Middle frontal gyrus (tissue), 1 donor: ENCODE results near the gene EP300.
A peak's percentile ranks its signal among the peaks of the same experiment; 100 is the strongest.
"Not testable (repeated sequence)": the region's sequence is repeated elsewhere in the genome, so short reads cannot be mapped to it uniquely, and the experiment has no call there.

Experiments used
- DNase-seq: peaks from one replicate; pipeline ENCODE4 v3.0.0-alpha.2; 2015; ENCODE audit warnings: low spot score; ENCODE audit errors: extremely low spot score

Gene EP300

GRCh38 chr22:41078931-41079330 is 13.5 kb upstream of the EP300 start:
- no peak for DNase-seq

DNA sequence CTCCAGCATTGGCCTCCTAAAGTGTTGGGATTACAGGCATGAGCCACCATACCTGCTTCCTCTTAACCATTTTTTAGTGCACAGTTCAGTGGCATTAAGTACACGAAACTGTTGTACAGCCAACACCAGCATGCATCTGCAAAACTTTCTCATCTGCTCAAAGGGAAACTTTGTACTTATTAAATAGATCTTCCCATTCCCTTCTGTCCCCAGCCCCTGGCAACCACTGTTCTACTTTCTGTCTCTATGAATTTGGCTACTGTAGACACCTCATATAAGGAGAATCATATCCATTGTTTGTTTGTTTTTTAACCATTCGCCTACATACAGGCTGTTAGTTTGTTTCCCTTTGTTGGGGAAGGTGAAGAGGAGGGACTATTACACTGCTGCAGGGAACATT is 6.5 kb upstream of the EP300 start:
- no peak for DNase-seq

- peak; percentile 95 for DNase-seq
These were observed 1.0 kb upstream of the EP300 start for GRCh38 chr22:41091132-41092022.

GRCh38 chr22:41092847-41093411 is 537 bp downstream of the EP300 start:
- no peak for DNase-seq

DNA sequence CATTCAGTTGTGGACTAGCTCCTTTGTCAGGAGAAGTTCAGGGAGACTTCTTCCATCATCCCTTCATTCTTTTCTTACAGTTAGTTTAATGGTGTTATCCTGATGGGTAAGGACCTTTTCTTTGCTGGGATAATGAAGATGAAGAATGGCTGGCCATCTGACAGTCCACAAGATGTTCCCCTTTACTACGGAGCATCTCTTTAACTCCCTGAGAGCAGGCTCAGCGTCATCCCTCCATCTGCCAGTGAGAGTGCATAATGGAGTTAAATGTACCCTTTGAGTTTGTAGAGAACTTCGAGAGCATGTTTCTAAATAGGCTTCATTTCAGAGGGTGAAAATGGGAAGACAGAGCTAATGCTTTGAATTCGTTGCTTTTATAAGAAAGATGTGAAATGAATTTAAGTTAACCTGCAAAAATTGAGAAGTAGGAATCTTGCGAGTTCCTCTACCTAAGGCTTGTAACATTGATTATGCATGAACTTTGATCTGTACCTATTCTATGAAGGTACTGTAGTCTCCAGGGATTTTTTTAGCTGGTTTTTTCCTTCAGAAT is 1.7 kb downstream of the EP300 start:
- no peak for DNase-seq

DNA sequence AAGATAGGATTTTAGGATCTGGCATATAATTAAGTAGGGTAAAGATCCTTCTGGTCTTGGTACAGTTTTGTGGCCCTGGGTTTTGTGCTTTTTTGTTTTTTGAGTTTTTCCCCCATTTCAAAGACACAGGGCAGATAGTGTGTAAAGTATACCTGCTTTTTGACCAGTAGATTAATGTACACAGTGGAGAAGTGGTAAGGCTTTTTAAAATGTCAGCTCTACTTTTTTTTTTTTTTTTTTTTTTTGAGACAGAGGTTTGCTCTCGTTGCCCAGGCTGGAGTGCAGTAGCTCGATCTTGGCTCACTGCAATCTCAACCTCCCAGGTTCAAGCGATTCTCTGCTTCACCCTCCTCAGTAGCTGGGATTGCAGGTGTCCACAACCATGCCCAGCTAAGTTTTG is 4.0 kb downstream of the EP300 start:
- no peak for DNase-seq

DNA sequence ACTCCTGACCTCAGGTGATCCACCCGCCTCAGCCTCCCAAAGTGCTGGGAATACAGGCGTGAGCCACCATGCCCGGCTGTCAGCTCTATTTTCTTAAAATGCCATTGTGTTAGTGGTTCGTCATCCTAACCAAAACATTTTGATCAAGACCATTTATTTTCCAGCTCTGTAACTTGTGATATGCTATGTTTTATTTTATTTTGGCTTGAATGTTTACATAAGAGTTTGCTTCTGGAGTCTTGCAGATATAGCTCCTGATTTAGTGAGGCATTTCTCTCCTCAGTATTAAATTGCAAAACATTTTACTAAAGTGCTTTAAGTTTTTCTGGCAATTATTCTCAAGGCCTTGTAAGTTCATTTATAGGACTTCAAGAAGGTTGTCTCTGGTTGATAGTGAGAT is 4.4 kb downstream of the EP300 start:
- DNase-seq = no peak

DNA sequence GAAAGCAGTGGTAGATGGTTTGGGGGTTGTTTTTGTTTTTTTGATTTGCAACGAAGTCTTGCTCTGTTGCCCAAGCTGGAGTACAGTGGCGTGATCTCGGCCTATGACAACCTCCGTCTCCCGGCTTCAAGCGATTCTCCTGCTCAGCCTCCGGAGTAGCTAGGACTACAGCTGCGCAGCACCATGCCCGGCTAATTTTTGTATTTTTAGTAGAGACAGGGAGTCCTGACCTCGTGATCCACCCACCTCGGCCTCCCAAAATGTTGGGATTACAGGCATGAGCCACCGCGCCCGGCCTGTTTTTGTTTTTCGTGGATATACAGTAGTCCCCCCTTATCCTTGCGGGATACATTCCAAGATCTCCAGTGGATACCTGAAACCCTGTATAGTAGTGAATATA is 6.6 kb downstream of the EP300 start:
- DNase-seq = no peak

DNA sequence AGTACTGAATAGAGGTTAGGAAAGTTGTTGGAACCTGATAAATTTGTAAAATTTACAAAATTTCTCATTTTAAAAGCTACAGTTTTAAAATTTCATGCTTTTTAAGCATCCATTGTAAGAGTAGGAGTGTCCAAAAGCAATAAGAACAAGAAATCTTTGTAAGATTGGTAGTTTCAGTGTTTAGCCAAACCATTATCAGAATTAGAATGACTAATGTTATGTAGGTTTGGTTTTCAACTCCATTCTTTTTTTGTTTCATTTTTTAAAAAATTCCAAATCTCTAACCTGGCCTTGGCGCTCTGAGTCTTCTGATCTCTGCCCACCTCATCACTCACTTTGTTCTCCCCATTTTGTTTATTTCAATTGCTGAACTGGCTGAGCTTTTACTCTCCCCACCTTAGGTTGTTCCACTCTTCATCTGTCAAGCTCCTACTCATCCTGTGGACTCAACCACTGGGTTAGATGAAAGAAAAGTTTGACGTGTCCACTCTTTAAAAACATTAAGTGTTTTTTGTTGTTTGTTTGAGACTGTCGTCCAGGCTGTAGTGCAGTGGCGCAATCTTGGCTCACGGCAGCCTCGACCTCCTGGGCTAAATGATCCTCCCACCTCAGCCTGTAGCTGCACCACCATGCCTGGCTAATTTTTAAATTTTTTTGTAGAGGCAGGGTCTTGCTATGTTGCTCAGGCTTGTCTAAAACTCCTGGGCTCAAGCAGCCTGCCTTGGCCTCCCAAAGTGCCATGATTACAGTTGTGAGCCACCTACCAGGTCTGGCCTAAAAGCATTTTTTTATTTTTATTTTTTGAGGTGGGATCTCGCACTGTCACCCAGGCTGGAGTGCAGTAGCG is 14.0 kb downstream of the EP300 start:
- DNase-seq = no peak

DNA sequence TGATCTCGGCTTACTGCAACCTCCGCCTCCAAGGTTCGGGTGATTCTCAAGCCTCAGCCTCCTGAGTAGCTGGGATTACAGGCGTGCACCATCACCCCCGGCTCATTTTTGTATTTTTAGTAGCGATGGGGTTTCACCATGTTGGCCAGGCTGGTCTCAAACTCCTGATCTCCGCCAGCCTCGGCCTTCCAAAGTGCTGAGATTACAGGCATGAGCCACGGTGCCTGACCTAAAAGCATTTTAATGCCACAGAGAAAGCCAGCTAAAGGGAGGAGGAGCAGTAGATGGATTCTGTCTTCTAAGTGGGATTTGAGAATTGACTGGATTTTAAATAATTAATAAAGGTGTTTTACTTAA is 14.6 kb downstream of the EP300 start:
- DNase-seq = not testable (repeated sequence)

- DNase-seq = no peak
These were observed 18.6 kb downstream of the EP300 start for GRCh38 chr22:41110968-41111367.

DNA sequence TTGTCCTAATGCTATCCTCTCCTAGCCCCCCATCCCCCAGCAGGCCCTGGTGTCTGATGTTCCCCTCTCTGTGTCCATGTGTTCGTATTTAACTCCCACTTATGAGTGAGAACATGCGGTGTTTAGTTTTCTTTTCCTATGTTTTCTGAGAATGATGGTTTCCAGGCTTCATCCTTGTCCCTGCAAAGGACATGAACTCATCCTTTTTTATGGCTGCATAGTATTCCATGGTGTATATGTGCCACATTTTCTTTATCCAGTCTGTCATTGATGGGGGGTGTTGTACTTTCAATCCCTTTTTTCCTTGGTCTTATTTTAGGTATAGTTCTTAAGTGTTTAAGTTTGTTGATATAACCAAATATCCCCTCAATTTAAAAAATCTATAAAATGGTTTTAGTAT is 23.9 kb downstream of the EP300 start:
- no peak for DNase-seq

GRCh38 chr22:41117127-41117965 is 25.0 kb downstream of the EP300 start:
- DNase-seq = no peak

- DNase-seq = no peak
These were observed 30.8 kb downstream of the EP300 start for GRCh38 chr22:41123151-41123550.

- DNase-seq = no peak
These were observed 31.7 kb downstream of the EP300 start for GRCh38 chr22:41124086-41124485.

DNA sequence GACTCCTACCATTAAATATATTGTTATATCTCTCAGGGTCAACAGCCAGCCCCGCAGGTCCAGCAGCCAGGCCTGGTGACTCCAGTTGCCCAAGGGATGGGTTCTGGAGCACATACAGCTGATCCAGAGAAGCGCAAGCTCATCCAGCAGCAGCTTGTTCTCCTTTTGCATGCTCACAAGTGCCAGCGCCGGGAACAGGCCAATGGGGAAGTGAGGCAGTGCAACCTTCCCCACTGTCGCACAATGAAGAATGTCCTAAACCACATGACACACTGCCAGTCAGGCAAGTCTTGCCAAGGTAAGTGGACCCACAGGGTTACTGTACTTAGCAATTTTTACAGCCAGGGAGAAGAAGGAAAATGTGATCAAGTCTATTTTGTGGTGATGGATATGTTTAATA is 35.1 kb downstream of the EP300 start:
- DNase-seq = no peak

- DNase-seq = no peak
These were observed 36.2 kb downstream of the EP300 start for GRCh38 chr22:41128606-41129005.

GRCh38 chr22:41132550-41132949 is 40.2 kb downstream of the EP300 start:
- no peak for DNase-seq

DNA sequence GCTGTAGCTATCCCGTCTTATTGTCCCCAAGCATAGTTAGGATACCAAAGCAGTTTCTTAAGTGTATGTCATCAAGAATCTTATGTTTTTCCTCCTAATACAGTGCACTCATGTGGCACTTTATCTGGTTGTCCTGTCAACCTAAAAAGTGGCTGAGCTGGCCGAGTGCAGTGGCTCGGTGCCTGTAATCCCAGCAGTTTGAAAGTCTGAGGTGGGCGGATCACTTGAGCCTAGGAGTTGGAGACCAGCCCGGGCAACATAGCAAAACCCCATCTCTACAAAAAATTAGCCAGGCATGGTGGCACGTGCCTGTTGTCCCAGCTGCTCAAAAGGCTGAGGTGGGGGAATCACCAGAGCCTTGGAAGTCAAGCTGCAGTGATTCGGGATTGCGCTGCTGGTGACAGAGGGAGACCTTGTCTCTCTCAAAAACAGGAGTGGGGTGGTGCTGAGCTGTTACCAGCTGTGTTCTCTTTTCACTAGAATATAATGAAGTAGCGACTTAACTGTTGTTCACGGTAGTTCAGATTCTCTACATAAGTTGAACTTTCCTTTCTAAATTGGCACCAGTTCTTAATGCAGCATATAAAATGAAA is 48.1 kb downstream of the EP300 start:
- peak; percentile 8 for DNase-seq

DNA sequence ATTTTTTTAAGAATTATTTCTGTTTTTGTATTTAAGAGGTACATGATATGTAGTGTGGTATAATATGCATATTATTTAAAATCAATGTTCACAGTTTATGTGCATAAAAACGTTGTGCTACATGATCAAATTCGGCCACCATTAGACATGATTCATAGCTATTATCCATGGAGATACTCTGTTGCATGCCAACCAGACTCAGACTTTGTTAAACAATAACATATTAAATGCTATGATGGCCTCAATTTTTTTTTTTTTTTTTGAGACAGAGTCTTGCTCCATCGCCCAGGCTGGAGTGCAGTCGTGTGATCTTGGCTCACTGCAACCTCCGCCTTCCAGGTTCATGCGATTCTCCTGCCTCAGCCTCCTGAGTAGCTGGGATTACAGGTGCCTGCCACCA is 53.5 kb downstream of the EP300 start:
- not testable (repeated sequence) for DNase-seq

DNA sequence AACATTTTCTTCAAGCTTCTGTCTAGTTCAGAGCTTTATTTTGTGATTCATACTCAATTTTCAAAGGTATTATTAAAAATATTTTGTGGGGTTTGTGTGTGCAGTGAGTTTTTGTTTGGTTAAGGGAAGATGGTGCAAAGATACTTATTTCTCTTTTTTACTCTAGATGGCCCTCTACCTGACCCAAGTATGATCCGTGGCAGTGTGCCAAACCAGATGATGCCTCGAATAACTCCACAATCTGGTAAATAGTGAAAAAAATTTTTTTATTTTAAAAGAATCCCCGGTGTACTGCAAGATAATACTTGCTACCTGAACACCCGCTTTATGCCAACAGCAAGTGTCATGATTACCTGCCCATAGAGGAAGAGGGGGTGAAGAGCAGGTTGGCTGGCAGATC is 54.2 kb downstream of the EP300 start:
- DNase-seq = no peak
